Gastroesophageal sphincter (tissue), 3 donors: Measurements from ENCODE around the gene LRBA.

Experiments used
- CTCF ChIP-seq, 4 experiments: fragments of 200-600 bp in 2 of 4; fragments of 450-650 bp in 2 of 4; sonication (generic) in 1 of 4; IDR thresholded peaks; one replicate each; pipeline ENCODE4 v1.5.1; 2017 to 2019; ENCODE audit warnings: antibody characterized with exemption in 4 of 4, mild to moderate bottlenecking in 2 of 4, moderate library complexity in 2 of 4
- POLR2A ChIP-seq, 2 donors: fragments of 450-650 bp; IDR thresholded peaks; one replicate each; pipeline ENCODE4 v1.6.1; 2017; ENCODE audit warnings: antibody characterized with exemption in 2 of 2, mild to moderate bottlenecking in 2 of 2, moderate library complexity in 1 of 2
- POLR2AphosphoS5 ChIP-seq: sonication (generic); formaldehyde crosslinking; IDR thresholded peaks from one replicate; pipeline ENCODE4 v1.6.1; 2017; ENCODE audit warnings: antibody characterized with exemption

GRCh38 chr4:150648123-150648522, 367.0 kb downstream of the LRBA start:
- no peak for TF ChIP-seq CTCF (IDR thresholded peaks at IDR 0.05)
- no peak for TF ChIP-seq POLR2AphosphoS5
- no peak for TF ChIP-seq POLR2A (IDR thresholded peaks at IDR 0.05)
